GM12878 (cell line): ENCODE data around the gene ITGAD. TPM values are rescaled to one million over a fixed set of nuclear protein-coding genes. Genes with fewer than 3 reads are reported as not detected.

Experiments
- ATAC-seq: fragments of 200-7000 bp; cut with Tn5 transposase; 3 replicates; pipeline ENCODE4 v1.9.1; 2020; ENCODE audit warnings: mild to moderate bottlenecking, moderate library complexity
- BruUV-seq: library from RNA; stranded (reverse); fragments of 400-500 nt; replicated peaks from 2 replicates; lab custom pipeline; 2021; lab: Mats Ljungman, UMichigan
- CTCF ChIA-PET: fragments of 300-600 bp; sonication (Branson Sonifier 250); formaldehyde crosslinking; extraction: SDS; loops from one replicate; lab custom pipeline; 2021; ENCODE audit warnings: inconsistent platforms; lab: Yijun Ruan, JAX
- POLR2A ChIA-PET: fragments of 350-600 bp; formaldehyde crosslinking; extraction: SDS; loops from one replicate; lab custom pipeline; 2021; ENCODE audit warnings: inconsistent platforms; lab: Charles Lee
- RAD21 ChIA-PET: fragments of 300-600 bp; sonication (Branson Sonifier 250); formaldehyde crosslinking; loops from one replicate; lab custom pipeline; 2023; ENCODE audit warnings: antibody characterized with exemption; ENCODE audit not compliant: unreplicated experiment; lab: Charles Lee
- SMC1A ChIA-PET: fragments of 300-600 bp; sonication (Branson Sonifier 250); formaldehyde crosslinking; loops from one replicate; lab custom pipeline; 2023; ENCODE audit not compliant: unreplicated experiment, uncharacterized antibody; lab: Charles Lee
- DNase-seq: peaks from one replicate; pipeline ENCODE4 v3.0.0-alpha.2; 2011; ENCODE audit warnings: low read depth, low spot score
- FAIRE-seq: peaks from 3 replicates; lab custom pipeline; 2011; peaks lifted over from hg19 to GRCh38; lab: Jason Lieb, UNC
- H2AFZ ChIP-seq: 2 replicates; pipeline ENCODE4 v1.6.0; 2011; ENCODE audit warnings: low read depth, low read length, control low read depth; ENCODE audit not compliant: control insufficient read depth
- H3K27ac ChIP-seq: 2 replicates; pipeline ENCODE4 v1.5.1; 2011; ENCODE audit warnings: control low read depth; ENCODE audit not compliant: control insufficient read depth, insufficient read depth
- H3K27me3 ChIP-seq, 2 experiments: replicated peaks in 1 of 2; 2 replicates each; pipeline versions ENCODE4 v1.6.0 to v1.6.1; 2011; ENCODE audit warnings: low read length in 1 of 2; ENCODE audit not compliant: control insufficient read depth in 2 of 2, insufficient read depth in 2 of 2
- H3K36me3 ChIP-seq, 2 experiments: 2 replicates each; pipeline ENCODE4 v1.5.1; 2011; ENCODE audit warnings: low read length in 1 of 2; ENCODE audit not compliant: control insufficient read depth in 2 of 2, insufficient read depth in 2 of 2
- H3K4me1 ChIP-seq: 2 replicates; pipeline ENCODE4 v1.6.1; 2011; ENCODE audit warnings: mild to moderate bottlenecking, low read length, moderate library complexity, mixed read lengths; ENCODE audit not compliant: control insufficient read depth, insufficient read depth
- H3K4me2 ChIP-seq: 2 replicates; pipeline ENCODE4 v1.6.0; 2011; ENCODE audit warnings: control low read depth; ENCODE audit not compliant: control insufficient read depth, insufficient read depth
- H3K4me3 ChIP-seq: fragments of 200-600 bp; sonication (generic); 2 replicates; pipeline ENCODE4 v1.5.1; 2016
- H3K79me2 ChIP-seq: 2 replicates; pipeline ENCODE4 v1.6.0; 2011; ENCODE audit warnings: low read length; ENCODE audit not compliant: control insufficient read depth, insufficient read depth
- H3K9ac ChIP-seq: 2 replicates; pipeline ENCODE4 v1.8.0; 2011; ENCODE audit warnings: low read length, control low read depth, mixed read lengths; ENCODE audit not compliant: control insufficient read depth, insufficient read depth
- H3K9me3 ChIP-seq: replicated peaks from 3 replicates; pipeline ENCODE4 v1.5.1; 2011; ENCODE audit warnings: mild to moderate bottlenecking, low read length; ENCODE audit not compliant: control insufficient read depth, insufficient read depth
- H4K20me1 ChIP-seq: 2 replicates; pipeline ENCODE4 v1.6.0; 2011; ENCODE audit not compliant: control insufficient read depth, insufficient read depth
- ASH2L ChIP-seq: fragments of 300-600, 200-600 bp; sonication (generic); IDR thresholded peaks from 2 replicates; pipeline ENCODE4 v1.6.1; 2017; ENCODE audit warnings: low read depth, mild to moderate bottlenecking, borderline replicate concordance
- ATF3 ChIP-seq: IDR thresholded peaks from 2 replicates; pipeline ENCODE4 v1.6.1; 2011; ENCODE audit warnings: low read depth, mild to moderate bottlenecking, low read length, moderate library complexity, borderline replicate concordance; ENCODE audit errors: extremely low read depth
- ATF7 ChIP-seq: fragments of 450-650 bp; IDR thresholded peaks from 2 replicates; pipeline ENCODE4 v1.6.1; 2016; ENCODE audit warnings: low read depth, mild to moderate bottlenecking
- BCL3 ChIP-seq: IDR thresholded peaks from 2 replicates; pipeline ENCODE4 v1.6.1; 2011; ENCODE audit warnings: borderline replicate concordance, low read depth, mild to moderate bottlenecking, moderate library complexity, low read length; ENCODE audit not compliant: insufficient read depth, poor library complexity, severe bottlenecking
- CEBPB ChIP-seq, 2 experiments: fragments of 150-350 bp in 1 of 2; IDR thresholded peaks; 2 replicates each; pipeline ENCODE4 v1.6.1; 2012 to 2014; ENCODE audit warnings: low read depth in 2 of 2, low read length in 2 of 2, borderline replicate concordance in 1 of 2, inconsistent platforms in 1 of 2
- E4F1 ChIP-seq: fragments of 450-650 bp; IDR thresholded peaks from 2 replicates; pipeline ENCODE4 v1.6.1; 2018; ENCODE audit warnings: borderline replicate concordance, mild to moderate bottlenecking; ENCODE audit not compliant: partially characterized antibody
- FOXM1 ChIP-seq: IDR thresholded peaks from 2 replicates; pipeline ENCODE4 v1.6.1; 2012; ENCODE audit warnings: low read depth, mild to moderate bottlenecking, inconsistent platforms, low read length, moderate library complexity
- JUND ChIP-seq: IDR thresholded peaks from 2 replicates; pipeline ENCODE4 v1.6.1; 2012; ENCODE audit warnings: low read depth, mild to moderate bottlenecking, low read length, improper control_type of control experiment, moderate library complexity
- KAT2A ChIP-seq: conservative IDR thresholded peaks from 2 replicates; pipeline ENCODE4 v1.6.1; 2011; ENCODE audit warnings: low read depth, low read length; ENCODE audit not compliant: control insufficient read depth
- KDM1A ChIP-seq: fragments of 200-600 bp; sonication (generic); IDR thresholded peaks from 2 replicates; pipeline ENCODE4 v1.6.1; 2016; ENCODE audit warnings: borderline replicate concordance
- MAX ChIP-seq: IDR thresholded peaks from 2 replicates; pipeline ENCODE4 v1.6.1; 2012; ENCODE audit warnings: low read depth, low read length, improper control_type of control experiment
- RAD21 ChIP-seq: IDR thresholded peaks from 2 replicates; pipeline ENCODE4 v1.6.1; 2011; ENCODE audit warnings: mild to moderate bottlenecking, low read depth, low read length, moderate library complexity; ENCODE audit not compliant: insufficient read depth
- SIX5 ChIP-seq: IDR thresholded peaks from 2 replicates; pipeline ENCODE4 v1.6.1; 2011; ENCODE audit warnings: mild to moderate bottlenecking, low read depth, low read length, moderate library complexity; ENCODE audit not compliant: severe bottlenecking
- USF2 ChIP-seq: IDR thresholded peaks from 2 replicates; pipeline ENCODE4 v1.6.1; 2011; ENCODE audit warnings: low read depth, low read length, improper control_type of control experiment, borderline replicate concordance
- WGBS: methylation state at CpG from one replicate; pipeline ENCODE4 v1.1.6; 2016; ENCODE audit warnings: low lambda C conversion rate; ENCODE audit not compliant: insufficient replicate concordance, insufficient coverage; ENCODE audit errors: missing lambda C conversion rate; 5-methylcytosine and 5-hydroxymethylcytosine counted together
- in situ Hi-C: fragments of 300-500 bp; cut with MboI; formaldehyde crosslinking; loops from 9 replicates; pipeline ENCODE4 v1.14.3; 2018; ENCODE audit warnings: mixed read lengths
- intact Hi-C: fragments of 100-400 bp; cut with micrococcal nuclease; formaldehyde crosslinking; loops from one replicate; pipeline ENCODE4 v1.14.2; 2022; ENCODE audit not compliant: unreplicated experiment
- polyA plus RNA-seq, 11 experiments: library from polyadenylated mRNA; depleted of rRNA in 4 of 11; unstranded in 6 of 11; stranded (reverse) in 5 of 11; fragments of >200 nt; fragmentation: Nextera tagmentation in 4 of 11; fragmentation: Illumina TruSeq in 1 of 11; extraction: Ambion mirVana in 4 of 11; extraction: Trizol in 1 of 11; gene quantifications; 1 replicate in 1 of 11; 2 replicates in 10 of 11; pipeline versions ENCODE4 v1.2.1 to v1.2.3, GENCODE V29; 2011 to 2016; ENCODE audit warnings: inconsistent platforms in 2 of 11, missing spikeins in 2 of 11, low read depth in 1 of 11
- total RNA-seq, 4 experiments: library from RNA; depleted of rRNA in 3 of 4; stranded (reverse); fragments of >200 nt in 3 of 4; fragmentation: Illumina TruSeq in 1 of 4; extraction: Trizol in 1 of 4; gene quantifications; 2 replicates each; pipeline versions ENCODE4 v1.2.1 to v1.2.3, GENCODE V29; 2013 to 2021
- TF ChIP-seq, protein P1 (sequence below): fragments of 450-650 bp; IDR thresholded peaks from 2 replicates; pipeline ENCODE4 v1.6.1; 2014; ENCODE audit warnings: mild to moderate bottlenecking

Gene ITGAD
- total and polyA plus RNA-seq, 10 of the 15 experiments (the other 5 are each of a cell fraction or from before 2014, with no cell fraction given): 0.29 to 4.0 (median 1.2) TPM

DNA sequence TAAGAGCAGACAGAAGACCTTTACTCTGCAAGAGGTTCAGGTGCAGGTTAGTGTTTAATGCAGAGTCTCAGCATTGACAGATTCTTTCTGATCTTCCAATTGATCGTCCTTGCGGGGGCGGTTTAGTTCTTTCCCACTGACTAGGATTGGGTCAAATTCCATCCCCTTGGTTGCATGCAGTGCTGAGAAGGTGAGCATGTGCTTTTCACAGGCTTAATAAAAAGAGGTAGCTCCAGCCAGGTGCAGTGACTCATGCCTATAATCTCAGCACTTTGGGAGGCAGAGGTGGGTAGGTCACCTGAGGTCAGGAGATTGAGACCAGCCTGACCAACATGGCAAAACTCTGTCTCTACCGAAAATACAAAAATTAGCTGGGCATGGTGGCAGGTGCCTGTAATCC lies 7.5 kb upstream of the ITGAD start:
- RAD21 ChIA-PET: interaction anchor here (0.7 to 2.8 kb wide), 10 partner anchors 19 to 244 kb away, joined by 3 to 10 read pairs (median 4); partner anchors contain the start of gene ZNF843
- WGBS: 67% methylated on average over 4 of the region's 4 CpGs
- H4K20me1 ChIP-seq: no peaks in the 10 kb centered on the region
- DNase-seq (no peak), ATAC-seq (no peak), FAIRE-seq (no peak)
- no peaks in the 10 kb centered on the region for H3K9me3 ChIP-seq
- H3K36me3 ChIP-seq: no peaks in the 10 kb centered on the region
- H3K4me1 ChIP-seq: no peaks in the 10 kb centered on the region
- CTCF ChIA-PET: interaction anchor here (0.7 to 4.9 kb wide), 14 partner anchors 24 to 483 kb away, joined by 3 to 45 read pairs (median 4); partner anchors contain the start of genes ARMC5, PYCARD and ZNF843
- no peak overlapping the region for H3K27ac ChIP-seq
- H2AFZ ChIP-seq: no peak overlapping the region
- SMC1A ChIA-PET: interaction anchor here (1.0 to 3.3 kb wide), 14 partner anchors 10 to 203 kb away, joined by 3 to 20 read pairs (median 4); partner anchors contain the start of genes COX6A2 and ITGAM
- H3K4me3 ChIP-seq: no peak overlapping the region
- peaks cover 0 to 3% of the 10 kb centered on the region in 2 experiments; a peak in 1 of 4 replicates for H3K27me3 ChIP-seq
- no TSS peak for BruUV-seq
- H3K4me2 ChIP-seq: no peak overlapping the region
- no peak overlapping the region for H3K9ac ChIP-seq
- POLR2A ChIA-PET: interaction anchor here (0.5 to 1.7 kb wide), 5 partner anchors 9 to 268 kb away, joined by 3 to 4 read pairs (median 4); partner anchors contain the start of genes ITGAX and KAT8
- H3K79me2 ChIP-seq: no peaks in the 10 kb centered on the region
- in situ Hi-C loops (no loop called here), intact Hi-C loops (no loop called here)
- TF ChIP-seq SIX5: no peak
- no peak for TF ChIP-seq ATF3
- TF ChIP-seq BCL3: no peak
- no peak for TF ChIP-seq USF2
- no peak for TF ChIP-seq MAX
- no peak for TF ChIP-seq RAD21
- no peak for TF ChIP-seq ATF7
- TF ChIP-seq FOXM1: no peak
- no peak for TF ChIP-seq E4F1
- TF ChIP-seq CEBPB (IDR thresholded peaks at IDR 0.05; ENCODE audit: borderline replicate concordance in 1 of 2, low read depth in 2 of 2, low read length in 2 of 2): no peak
- TF ChIP-seq JUND: no peak
- TF ChIP-seq, protein P1, sequence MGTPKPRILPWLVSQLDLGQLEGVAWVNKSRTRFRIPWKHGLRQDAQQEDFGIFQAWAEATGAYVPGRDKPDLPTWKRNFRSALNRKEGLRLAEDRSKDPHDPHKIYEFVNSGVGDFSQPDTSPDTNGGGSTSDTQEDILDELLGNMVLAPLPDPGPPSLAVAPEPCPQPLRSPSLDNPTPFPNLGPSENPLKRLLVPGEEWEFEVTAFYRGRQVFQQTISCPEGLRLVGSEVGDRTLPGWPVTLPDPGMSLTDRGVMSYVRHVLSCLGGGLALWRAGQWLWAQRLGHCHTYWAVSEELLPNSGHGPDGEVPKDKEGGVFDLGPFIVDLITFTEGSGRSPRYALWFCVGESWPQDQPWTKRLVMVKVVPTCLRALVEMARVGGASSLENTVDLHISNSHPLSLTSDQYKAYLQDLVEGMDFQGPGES: no peak
- no peak for TF ChIP-seq ASH2L
- no peak for TF ChIP-seq KDM1A
- no peak for TF ChIP-seq KAT2A
